GM19193 (cell line): Measurements from ENCODE around the gene SOX5.

Experiments used
- POLR2A ChIP-seq: IDR thresholded peaks from 4 replicates; pipeline ENCODE4 v1.6.1; 2011; ENCODE audit not compliant: insufficient read depth, insufficient read length; ENCODE audit errors: extremely low read depth

SOX5 gene

DNA sequence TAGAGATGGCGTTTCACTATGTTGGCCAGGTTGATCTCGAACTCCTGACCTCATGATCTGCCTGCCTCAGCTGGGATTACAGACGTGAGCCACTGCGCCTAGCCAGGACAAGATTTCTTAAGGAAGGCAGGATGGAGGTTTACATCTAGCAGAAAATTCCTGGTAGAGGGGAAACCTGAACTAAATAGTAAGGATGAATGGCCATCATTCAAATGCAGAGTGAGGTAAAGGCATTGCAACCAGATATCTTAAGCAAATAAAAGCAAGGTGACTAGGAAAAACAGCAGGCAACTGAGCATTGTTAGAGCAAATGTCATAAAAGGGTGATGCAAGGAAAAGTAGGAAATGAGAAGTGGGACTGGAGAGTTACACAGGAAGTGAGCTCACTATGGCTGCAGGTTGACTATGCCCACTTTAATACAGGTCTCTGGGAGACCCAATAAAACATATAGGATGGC lies 133.0 kb downstream of the SOX5 start:
- no peak for TF ChIP-seq POLR2A

DNA sequence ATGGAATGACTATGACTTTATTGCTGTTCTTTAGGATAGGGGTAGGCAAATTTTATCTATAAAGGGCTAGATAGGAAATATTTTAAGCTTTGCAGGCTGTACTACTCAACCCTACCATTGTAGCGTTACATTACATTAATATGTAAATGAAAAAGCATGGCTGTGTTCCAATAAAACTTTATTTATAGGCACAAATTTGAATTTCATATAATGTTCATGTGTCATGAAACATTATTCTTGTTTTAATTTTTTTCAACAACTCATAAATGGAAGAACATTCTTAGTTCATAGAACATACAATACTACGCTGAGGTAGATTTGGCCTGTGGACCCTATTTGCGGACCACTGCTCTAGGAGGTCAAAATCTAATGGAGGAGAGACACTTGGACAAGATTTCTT lies 133.7 kb downstream of the SOX5 start:
- TF ChIP-seq POLR2A, result no peak

DNA sequence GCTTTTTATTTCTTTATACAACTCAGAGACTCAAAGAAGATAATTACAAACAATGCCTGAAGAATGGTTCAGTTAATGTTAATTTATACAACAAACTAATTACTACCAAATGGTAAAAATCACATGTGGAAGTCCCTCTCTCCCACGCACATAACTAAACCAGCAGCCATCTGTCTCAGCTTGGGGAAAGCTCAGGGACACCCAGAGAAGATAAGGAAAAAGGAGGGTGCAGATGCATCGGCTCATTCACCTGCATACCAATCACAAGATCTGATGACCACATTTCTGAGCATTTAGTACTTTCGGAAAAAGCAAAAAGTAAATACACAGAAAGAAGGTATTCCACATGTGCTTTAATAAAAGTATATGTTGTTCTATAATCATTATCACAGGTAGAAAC lies 136.3 kb downstream of the SOX5 start:
- TF ChIP-seq POLR2A, result no peak

DNA sequence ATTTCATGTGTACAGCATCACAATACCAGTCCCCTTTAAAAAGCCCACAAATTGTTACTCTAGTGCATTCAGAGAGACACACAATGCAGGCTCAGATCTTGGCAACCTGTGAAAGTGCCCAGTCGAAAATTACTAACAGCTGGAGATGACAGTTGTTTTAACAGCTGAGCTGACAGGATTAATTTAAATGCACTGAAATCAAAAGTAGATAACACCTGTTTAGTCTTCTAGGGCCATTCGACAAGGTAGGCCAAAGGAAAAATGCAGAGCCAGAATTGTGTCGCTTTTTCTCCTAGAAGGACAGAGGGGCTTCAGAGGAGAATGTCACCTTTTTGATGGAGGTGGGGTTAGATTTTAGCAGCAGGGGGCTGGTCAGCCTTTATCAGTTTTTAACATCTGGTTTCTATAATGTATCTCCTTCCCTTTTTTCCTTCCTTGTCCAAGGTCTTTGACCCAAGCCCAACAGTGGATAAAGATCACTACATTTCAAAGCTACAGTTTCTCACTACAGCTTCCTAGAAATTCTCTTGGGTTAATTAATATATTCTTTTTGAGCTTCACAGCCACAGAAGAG lies 139.1 kb downstream of the SOX5 start:
- no peak for TF ChIP-seq POLR2A

DNA sequence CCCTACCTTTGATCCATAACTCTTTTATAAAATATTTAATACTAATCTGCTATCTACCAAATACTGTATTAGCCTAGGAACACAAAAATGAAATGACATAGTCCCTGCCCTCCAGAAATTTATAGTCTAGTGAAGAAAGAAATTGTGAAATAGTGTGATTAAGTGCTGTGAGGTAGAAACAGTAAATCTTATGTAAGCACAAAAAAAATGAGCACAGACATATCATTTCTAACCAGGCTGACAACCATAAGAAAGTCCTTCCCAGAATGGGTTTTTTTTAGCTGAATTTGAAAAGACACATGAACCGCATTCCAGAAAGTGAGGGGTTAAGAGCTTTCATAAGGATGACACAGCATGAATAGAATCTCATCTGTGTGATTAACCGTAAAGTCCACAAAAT lies 145.9 kb downstream of the SOX5 start:
- TF ChIP-seq POLR2A, result no peak

DNA sequence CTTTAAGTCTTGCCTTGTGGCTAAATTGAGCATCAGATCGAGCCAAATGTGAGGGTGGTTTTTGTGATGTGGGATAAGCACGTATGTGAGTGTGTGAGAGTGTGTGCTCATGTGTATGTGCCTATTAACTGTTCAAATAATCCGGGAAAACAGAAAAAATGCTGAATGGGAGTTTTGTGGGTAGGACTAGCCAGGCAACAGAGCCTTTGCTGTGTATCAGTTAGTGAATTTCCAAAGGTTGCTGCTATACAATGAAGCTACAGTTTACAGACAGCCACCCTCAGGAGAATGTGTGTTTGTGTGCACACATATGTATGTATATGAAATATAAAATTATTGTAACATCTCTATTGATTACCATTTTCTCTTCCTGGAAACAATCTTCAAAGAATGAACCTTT lies 154.0 kb downstream of the SOX5 start:
- TF ChIP-seq POLR2A, result no peak

DNA sequence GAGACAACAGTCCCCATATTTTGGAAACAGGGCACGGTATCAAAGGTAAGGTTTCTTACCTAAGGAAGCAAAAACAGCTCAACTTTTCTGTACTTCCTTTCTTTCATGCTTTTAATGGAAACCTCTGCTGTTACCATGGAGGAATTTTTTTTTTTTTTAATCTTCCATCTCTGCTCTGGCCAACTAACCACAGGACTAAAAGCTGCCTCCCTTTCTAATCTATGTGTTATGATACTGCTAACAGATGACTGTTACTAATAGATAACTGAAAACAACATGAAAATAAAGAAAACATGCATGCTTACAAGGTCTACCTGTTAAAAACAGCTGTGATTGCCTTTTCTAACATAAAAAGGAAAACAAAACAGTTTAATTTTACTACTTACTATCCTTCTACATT lies 168.4 kb downstream of the SOX5 start:
- TF ChIP-seq POLR2A, result no peak

DNA sequence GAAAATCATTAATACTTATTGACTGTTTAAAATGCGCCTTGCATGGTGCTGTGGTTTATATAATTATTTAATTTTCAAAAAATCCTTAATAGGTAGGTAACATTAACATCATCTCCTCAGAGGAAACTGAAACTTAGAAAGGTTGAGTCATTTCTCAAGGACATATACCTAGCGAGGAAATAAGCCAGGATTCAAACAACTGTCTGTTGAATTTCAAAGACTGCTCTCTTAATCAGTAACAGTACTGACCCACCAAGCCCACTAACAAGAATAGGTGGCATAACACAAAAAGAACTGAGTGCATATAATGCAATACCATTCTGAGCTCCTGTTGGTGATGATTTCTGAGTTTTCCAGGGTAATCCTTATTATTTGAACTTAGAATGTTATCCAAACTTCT lies 174.3 kb downstream of the SOX5 start:
- no peak for TF ChIP-seq POLR2A

DNA sequence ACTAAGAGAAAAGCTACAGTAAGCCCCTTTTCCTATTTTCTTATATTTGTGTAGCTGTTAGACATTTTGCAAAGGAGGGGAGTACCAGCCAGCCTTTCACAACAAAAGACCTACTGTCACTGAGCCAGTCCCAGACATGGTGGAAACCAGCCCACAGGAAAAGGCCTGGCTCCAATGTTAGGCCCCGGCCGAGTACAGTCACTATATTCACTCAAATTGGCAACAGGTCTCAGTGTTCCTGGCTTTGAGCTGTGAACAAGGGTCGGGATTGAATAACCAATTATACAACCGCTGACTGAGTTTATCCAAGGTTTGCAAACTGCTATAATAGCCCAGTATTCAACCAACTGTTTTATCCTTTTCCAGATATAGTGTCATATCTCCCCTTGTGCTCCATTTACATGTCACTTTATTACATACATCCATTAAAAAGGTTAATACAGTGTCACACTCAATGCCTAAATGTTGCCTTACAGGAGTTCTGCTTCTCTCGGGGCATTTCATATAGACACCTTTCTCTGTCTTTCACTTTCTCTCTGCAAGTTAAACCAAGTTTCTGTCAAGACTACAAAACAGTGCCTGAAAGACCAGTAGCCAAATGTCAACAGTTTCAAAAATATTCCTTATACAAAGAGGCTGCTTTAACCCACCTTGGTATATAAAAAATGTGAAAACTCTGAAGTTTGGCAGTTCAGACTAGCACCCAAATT lies 178.1 kb downstream of the SOX5 start:
- TF ChIP-seq POLR2A, result no peak

DNA sequence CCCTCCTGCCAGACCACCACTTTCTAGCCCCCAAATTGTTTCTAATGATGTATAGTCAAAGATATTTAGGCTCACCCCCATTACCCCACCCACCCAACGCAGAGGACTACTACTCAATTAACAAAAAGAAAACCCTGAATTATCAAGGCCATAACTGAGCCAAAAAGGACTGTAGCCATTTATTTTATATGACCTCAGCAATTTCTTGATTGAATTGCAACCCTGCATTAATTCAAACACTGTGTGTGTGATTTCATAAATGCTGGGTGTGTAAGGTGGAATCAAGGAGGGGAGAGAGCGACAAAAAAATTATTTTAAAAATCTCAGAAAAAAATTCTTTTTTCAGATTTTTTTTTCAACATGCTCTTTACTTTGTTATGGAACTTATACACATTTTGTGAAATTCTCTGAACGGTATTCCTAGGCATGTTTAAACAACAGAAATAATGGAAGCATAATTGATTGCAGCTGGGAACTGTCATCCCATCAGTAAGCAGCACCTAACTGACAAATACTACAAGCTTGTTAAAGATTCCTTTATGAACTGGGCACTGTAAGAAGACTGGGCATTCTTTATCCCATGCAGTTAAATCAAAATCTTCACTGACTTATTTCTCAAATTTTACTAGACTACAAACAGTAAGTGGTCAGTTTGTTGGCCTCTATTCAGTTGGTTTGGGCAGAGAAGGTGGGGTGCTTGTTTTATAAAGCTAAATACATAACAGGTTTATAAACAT lies 179.1 kb downstream of the SOX5 start:
- TF ChIP-seq POLR2A, result no peak

DNA sequence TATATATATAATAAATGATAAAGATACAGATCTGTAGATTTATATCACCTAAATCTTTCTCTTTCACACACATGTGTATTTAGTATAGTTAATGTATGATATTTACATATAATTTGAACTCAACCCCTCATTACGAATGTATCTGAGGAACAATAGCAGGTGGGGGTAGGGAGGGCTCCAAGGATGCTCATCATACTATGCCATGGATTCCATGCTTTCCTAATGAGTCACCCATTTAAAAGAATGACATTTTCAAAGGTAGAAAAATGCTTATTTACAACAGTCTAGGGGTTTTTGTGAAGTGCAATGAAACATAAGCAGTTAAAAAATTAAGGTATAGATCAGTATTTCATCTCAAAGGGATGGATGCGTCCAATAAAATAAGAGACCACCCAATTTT lies 181.6 kb downstream of the SOX5 start:
- TF ChIP-seq POLR2A, result no peak

DNA sequence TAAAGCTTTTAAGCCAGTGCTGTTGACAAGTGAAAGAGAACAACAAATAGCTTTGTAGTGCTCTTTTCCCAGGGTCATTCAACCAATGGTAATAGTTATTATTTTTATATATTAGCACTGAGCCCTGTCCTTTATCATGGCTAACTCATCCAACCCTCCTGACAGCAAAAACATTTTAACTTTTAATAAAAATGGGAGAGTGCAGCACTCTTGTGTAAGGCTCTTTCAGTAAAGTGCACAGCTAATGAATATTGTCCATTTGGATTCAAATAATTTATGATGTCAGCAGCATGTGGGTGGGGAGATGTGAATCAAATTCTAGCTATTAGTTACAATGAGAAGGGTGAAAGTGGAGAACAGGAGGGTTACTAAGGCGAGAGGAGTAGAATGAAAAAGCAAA lies 185.7 kb downstream of the SOX5 start:
- TF ChIP-seq POLR2A, result no peak

DNA sequence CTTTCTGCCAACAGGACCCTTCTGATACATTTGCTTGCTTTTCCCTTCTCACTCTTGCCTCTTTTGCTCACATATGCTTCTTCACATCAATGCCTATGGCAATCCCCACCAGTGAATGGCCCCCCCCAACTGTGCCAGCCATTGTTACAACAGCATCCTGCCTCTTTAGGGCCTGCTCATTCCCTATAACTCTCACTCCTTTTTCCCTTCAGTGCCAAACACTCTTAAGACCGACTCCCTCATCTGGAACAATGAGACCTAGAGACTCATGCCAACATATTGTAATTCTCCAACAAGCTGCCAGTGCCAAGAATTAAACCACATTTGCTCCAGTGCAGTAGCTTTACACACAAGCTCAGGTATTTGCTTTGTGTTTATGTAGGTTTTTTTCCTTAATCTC lies 189.0 kb downstream of the SOX5 start:
- no peak for TF ChIP-seq POLR2A

DNA sequence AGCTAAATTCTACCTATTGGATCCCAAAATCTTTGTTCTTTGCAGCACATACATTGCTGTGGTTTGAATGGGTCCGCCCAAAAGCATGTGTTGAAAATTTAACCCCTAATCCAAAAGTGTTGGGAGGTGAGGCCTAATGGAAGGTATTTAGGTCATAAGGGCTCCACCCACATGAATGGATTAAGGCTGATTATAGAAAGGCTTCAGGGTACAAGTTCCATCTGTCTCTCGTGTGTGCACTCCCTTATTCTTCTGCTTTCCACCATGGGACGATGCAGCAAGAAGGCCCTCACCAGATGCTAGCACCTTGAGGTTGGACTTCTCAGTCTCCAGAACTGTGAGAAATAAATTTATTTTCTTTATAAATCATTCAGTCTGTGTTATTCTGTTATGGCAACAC lies 190.9 kb downstream of the SOX5 start:
- TF ChIP-seq POLR2A, result no peak

DNA sequence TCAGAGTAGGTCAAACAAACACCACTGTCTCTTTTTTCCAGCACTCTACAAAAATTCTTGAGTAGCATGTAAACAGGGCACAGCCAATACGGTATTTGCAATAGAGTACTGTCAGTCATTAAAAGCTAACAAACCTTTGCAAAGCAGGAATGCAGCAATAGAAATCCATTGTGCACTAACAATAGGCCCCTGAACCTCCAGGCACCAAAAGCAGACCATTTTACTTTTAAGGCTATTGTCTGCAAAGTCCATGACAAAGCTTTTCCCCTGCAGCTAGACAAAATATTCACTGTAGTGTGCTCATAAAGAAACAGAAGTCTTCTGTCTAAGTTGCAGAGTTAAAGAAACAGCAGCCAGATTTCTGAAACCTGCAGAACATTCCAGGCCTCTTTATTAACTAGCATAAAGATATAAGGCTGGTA lies 191.9 kb downstream of the SOX5 start:
- TF ChIP-seq POLR2A, result no peak

DNA sequence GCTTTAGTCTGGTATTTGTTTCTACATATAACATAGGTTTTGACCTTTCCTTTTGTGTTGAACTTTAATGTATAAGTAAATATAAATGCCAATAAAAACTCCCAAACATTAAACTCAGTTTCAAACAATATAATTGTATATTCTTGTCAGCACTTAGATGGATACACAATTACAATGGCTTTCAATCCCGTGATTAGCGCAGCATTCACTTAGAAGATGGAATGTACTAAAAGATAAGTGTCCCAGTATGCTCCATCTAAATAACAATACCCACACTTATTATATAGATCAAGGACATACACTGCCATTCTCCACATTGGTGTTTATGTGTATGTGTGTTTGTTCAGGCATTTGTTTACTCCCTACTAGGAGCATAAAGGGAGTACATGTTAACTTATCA lies 193.1 kb downstream of the SOX5 start:
- no peak for TF ChIP-seq POLR2A
